Measurements from ENCODE around the gene CCDC85A. TPM values are rescaled to one million over a fixed set of nuclear protein-coding genes. Genes with fewer than 3 reads are reported as not detected.

CCDC85A gene
- polyA plus RNA-seq, 3 donors, result 0.76 to 6.2 (median 2.0) TPM

- whole genome bisulfite sequencing, 3 donors, result 62 to 86% (median 66%) methylated on average over 2 of the region's 2 CpGs
- no peak overlapping the region for H3K27ac ChIP-seq (ENCODE audit: low read depth, low read length)
Measured at GRCh38 chr2:56380861-56381260, 197.1 kb downstream of the CCDC85A start.

- 0 to 8% (median 0%) methylated on average over 1 of the region's 1 CpG for WGBS, 3 donors
- H3K27ac ChIP-seq (ENCODE audit: low read depth, low read length), result no peak overlapping the region
Measured at GRCh38 chr2:56382466-56382865, 198.7 kb downstream of the CCDC85A start.

- 70 to 96% (median 95%) methylated on average over 1 of the region's 1 CpG for WGBS, 3 donors
- no peak overlapping the region for H3K27ac ChIP-seq (ENCODE audit: low read depth, low read length)
Measured at GRCh38 chr2:56386657-56387056, 202.9 kb downstream of the CCDC85A start.

GRCh38 chr2:56390644-56391043 lies 206.9 kb downstream of the CCDC85A start:
- H3K27ac ChIP-seq (ENCODE audit: low read depth, low read length), result no peak overlapping the region
- WGBS, 3 donors, result 53 to 75% (median 64%) methylated on average over 2 of the region's 2 CpGs

GRCh38 chr2:56410140-56410539 lies 226.3 kb downstream of the CCDC85A start:
- H3K27ac ChIP-seq (ENCODE audit: low read depth, low read length), result no peak overlapping the region
- 84 to 95% (median 94%) methylated on average over 1 of the region's 1 CpG for WGBS, 3 donors

- 78 to 86% (median 79%) methylated on average over 1 of the region's 1 CpG for WGBS, 3 donors
Measured at GRCh38 chr2:56416500-56417176, 232.8 kb downstream of the CCDC85A start.

More at GRCh38 chr2:56416500-56417176, 232.8 kb downstream of the CCDC85A start:
- no peak overlapping the region for H3K27ac ChIP-seq (ENCODE audit: low read depth, low read length)

All from adipose tissue (tissue), 3 donors.